ENCODE measurements around the gene LZTS3.

DNA sequence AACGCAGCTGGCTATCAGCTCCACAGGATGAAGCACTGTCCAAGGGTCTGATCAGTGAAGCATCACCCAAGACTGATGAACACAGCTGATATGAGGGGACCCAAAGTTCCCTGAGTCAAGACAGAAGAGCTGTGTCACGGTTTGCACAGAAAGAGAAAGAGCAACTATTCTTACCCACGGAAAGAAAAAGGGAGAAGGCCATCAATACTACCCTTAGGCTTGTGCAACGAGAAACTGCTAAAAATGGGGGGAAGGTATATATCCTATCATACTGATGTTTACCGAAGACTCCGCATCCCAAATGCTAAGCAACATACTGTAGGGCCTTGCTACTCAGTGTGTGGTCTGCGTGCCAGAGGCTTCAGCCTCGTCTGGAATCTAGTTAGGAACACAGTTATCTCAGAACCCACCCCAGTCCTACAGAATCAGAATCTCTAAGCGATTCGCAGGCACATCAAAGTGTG is 14.3 kb downstream of the LZTS3 start:
- TF ChIP-seq, protein P1, sequence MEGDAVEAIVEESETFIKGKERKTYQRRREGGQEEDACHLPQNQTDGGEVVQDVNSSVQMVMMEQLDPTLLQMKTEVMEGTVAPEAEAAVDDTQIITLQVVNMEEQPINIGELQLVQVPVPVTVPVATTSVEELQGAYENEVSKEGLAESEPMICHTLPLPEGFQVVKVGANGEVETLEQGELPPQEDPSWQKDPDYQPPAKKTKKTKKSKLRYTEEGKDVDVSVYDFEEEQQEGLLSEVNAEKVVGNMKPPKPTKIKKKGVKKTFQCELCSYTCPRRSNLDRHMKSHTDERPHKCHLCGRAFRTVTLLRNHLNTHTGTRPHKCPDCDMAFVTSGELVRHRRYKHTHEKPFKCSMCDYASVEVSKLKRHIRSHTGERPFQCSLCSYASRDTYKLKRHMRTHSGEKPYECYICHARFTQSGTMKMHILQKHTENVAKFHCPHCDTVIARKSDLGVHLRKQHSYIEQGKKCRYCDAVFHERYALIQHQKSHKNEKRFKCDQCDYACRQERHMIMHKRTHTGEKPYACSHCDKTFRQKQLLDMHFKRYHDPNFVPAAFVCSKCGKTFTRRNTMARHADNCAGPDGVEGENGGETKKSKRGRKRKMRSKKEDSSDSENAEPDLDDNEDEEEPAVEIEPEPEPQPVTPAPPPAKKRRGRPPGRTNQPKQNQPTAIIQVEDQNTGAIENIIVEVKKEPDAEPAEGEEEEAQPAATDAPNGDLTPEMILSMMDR (IDR thresholded peaks at IDR 0.05) = no peak
- TF ChIP-seq POLR2A (IDR thresholded peaks at IDR 0.05; ENCODE audit: low read depth) (no peak), EP300 (IDR thresholded peaks at IDR 0.05) (no peak), POLR2AphosphoS5 (IDR thresholded peaks at IDR 0.05) (no peak)
